GM08714 (cell line): ENCODE data around the gene SNCB.

Experiments
- H3K4me3 ChIP-seq: fragments of 200-500 bp; sonication (Bioruptor generic); 2 replicates; pipeline ENCODE4 v1.5.1; 2014; ENCODE audit warnings: mild to moderate bottlenecking, low read length, inconsistent platforms
- ZNF274 ChIP-seq: IDR thresholded peaks from 2 replicates; pipeline ENCODE4 v1.6.1; 2012; ENCODE audit warnings: mild to moderate bottlenecking, low read depth, low read length

SNCB gene

DNA sequence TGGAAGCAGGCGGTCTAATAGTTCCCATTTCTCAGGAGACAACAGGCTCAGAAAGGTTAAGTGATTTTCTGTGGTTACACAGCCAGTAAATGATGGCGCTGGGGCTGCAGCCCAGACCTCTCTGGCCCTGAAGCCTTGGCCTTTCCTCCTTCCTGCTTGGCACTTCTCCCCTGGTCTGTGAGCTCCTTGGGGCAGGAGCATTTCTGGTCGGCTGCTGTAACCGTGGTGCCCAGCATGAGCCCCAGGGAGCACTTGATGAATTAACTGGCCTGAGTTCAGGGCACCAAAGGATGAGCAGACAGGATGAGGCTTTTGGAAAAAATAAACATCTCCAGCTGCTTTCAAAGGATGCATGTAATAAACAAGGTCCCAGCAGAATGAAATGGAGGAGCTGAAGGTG, 51.0 kb downstream of the SNCB start:
- H3K4me3 ChIP-seq, result no peak overlapping the region
- no peak for TF ChIP-seq ZNF274

DNA sequence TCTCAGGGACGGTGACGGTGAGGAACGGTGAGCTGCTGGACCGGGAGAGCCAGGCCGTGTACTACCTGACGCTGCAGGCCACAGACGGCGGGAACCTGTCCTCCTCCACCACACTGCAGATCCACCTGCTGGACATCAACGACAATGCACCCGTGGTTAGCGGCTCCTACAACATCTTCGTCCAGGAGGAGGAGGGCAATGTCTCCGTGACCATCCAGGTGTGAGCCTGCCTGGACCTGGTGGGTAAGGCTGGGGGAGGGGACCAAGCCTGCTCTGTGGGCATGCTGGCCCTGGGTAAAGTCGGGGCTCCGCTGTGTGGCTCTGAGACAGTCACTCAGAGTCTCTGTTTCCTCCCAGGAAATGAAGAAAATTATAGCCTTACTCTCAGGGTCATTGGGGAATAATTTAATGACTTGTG, 51.9 kb downstream of the SNCB start:
- TF ChIP-seq ZNF274, result no peak
- H3K4me3 ChIP-seq, result no peak overlapping the region

DNA sequence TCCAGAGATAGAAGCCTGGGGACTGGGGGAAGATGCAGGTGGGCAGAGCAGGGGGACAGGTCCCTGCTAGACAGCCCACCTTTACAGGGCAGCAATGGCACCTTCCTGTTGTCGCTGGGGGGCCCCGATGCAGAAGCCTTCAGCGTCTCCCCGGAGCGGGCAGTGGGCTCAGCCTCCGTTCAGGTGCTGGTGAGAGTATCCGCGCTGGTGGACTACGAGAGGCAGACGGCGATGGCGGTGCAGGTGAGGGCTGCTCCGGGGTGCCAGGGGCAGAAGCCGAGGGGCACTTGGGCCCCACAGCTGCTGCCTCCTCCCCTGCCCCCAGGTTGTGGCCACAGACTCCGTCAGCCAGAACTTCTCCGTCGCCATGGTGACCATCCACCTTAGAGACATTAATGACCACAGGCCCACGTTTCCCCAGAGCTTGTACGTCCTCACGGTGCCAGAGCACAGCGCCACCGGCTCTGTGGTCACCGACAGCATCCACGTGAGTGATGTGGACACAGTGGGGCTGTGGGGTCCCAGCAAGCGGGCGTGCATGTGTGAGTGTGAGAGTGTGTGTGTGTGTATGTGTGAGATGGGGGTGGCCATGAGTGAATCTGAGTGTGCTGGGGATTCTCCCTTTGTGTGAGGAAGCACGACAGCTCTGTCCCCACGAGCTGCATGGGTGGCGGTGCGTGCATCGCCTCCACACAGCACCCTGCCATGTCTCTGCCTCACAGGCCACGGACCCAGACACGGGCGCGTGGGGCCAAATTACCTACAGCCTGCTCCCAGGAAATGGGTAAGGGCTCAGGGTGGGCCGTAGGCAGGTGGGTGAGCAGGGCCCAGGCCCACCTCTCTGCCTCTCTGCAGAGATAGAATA, 52.8 kb downstream of the SNCB start:
- no peak overlapping the region for H3K4me3 ChIP-seq
- no peak for TF ChIP-seq ZNF274

DNA sequence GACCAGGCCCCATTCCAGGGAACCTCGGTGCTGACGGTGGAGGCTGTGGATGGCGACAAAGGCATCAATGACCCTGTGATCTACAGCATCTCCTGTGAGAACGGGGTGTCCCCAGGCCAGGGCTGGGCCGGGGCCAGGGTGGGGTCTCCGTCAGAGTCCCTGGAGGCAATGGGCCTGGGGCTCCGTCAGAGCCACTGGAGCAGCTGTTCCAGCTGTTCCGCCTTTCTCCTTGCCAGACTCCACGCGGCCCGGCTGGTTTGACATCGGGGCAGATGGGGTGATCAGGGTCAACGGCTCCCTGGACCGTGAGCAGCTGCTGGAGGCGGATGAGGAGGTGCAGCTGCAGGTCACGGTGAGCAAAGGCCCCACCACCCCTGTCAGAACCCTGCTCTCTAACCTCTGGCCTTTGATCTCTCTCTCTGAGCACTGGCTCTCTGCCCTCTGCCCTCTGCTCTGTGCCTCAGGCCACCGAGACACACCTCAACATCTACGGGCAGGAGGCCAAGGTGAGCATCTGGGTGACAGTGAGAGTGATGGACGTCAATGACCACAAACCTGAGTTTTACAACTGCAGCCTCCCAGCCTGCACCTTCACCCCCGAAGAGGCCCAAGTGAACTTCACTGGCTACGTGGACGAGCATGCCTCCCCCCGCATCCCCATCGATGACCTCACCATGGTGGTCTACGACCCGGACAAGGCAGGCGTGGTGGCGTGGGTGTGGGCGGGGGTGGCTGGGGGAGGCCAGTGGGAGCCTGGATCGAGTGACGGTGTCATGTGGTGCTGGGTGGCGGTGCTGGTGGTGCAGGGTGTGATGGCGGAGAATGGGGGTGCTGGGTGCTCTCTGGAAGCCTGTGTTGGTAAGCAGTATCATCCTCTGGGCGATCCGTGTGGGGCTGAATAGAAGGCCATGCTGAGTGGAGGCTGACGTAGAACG, 54.6 kb downstream of the SNCB start:
- no peak overlapping the region for H3K4me3 ChIP-seq
- TF ChIP-seq ZNF274, result no peak

DNA sequence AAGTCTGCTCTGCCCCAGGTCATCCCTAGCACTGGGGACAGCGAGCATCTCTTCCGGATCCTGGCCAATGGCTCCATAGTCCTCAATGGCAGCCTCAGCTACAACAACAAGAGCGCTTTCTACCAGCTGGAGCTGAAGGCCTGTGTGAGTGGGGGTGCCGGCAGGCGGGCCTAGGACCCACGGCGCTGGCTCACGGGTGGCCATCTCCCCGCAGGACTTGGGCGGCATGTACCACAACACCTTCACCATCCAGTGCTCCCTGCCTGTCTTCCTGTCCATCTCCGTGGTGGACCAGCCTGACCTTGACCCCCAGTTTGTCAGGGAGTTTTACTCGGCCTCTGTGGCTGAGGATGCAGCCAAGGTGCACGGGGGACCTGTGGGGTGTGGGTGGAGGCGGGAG, 55.3 kb downstream of the SNCB start:
- H3K4me3 ChIP-seq, result no peak overlapping the region
- no peak for TF ChIP-seq ZNF274

DNA sequence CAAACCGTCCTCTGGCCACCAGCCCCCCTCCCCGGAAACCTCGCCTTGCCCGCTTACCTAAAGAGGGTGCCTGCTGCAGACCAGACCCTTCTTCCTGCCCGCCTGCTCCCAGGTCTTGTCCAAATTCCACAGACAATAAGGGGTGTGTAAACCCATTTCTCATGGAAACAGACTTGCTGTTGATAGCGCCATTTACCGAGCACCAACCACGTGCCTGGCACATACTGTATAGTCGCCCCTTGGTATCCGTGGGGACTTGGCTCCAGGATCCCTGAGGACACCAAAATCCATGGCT, 56.1 kb downstream of the SNCB start:
- H3K4me3 ChIP-seq, result no peak overlapping the region
- TF ChIP-seq ZNF274, result no peak

DNA sequence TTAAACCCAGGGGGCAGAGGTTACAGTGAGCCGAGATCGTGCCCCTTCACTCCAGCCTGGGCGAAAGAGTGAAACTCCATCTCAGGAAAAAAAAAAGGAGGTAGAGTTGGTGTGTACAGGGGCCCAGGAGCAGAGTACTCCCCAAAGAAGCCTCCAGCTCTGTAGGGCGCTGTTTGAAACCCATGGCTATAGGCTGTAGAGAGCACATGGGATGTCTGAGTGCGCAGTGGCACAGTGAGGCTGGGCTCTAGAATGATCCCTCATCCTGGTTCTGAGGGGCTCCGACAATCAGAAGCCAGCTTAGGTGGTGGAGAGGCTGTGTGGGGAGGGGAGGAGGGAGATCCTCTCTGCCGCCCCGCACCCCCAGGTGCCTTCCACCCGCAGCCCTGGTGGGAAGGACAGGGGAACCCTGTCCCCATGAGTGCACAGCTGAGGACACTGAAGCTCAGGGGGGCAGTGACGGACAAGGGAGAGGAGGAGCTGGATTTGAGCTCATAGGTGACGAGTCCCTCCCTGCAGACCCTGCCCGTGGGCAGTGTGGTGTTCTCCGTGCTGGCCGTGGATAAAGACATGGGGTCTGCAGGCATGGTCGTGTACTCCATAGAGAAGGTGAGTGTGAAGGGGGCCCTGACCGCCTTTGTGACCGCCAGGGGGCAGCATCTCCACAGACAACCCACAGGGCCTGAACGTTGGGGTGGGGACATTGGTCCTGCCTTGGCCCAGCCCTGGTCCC, 56.6 kb downstream of the SNCB start:
- no peak for TF ChIP-seq ZNF274
- H3K4me3 ChIP-seq, result no peak overlapping the region
